Liver (tissue), 3 donors: ENCODE results near the gene AMIGO2.

Source experiments
- RAD21 ChIP-seq, 2 donors: IDR thresholded peaks; 2 replicates each; pipeline ENCODE4 v1.6.1; 2016; ENCODE audit warnings: antibody characterized with exemption in 2 of 2, mild to moderate bottlenecking in 2 of 2
- TF ChIP-seq, protein P1 (sequence below): IDR thresholded peaks from 2 replicates; pipeline ENCODE4 v1.6.1; 2016; ENCODE audit warnings: antibody characterized with exemption
- TF ChIP-seq, protein P2 (sequence below): IDR thresholded peaks from 2 replicates; pipeline ENCODE4 v1.6.1; 2016; ENCODE audit warnings: antibody characterized with exemption, mild to moderate bottlenecking
- TF ChIP-seq, protein P3 (sequence below): fragments of 150-350 bp; IDR thresholded peaks from 2 replicates; pipeline ENCODE4 v1.5.1; 2017; ENCODE audit warnings: improper control_type of control experiment, low read depth, low read length; ENCODE audit not compliant: missing input control
- donor health status: healthy.
- donor health status: healthy.

DNA sequence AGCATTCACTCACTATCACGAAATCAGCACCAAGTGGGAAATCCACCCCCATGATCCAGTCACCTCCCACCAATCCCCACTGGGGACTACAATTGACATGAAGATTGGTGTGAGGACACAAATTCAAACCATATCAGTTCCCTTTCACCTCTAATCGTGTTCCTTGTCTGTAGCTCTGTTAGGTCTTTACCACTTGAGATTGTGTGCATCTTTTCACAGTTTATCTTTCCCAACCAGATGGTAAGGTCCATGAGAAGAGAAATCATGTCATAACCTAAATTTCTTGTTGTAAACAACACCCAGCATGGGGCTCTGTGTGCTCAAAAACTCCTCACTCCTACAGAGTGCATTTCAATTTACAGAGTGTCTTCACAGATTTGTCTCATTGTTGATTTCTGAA lies 27.5 kb downstream of the AMIGO2 start:
- TF ChIP-seq, protein P1, sequence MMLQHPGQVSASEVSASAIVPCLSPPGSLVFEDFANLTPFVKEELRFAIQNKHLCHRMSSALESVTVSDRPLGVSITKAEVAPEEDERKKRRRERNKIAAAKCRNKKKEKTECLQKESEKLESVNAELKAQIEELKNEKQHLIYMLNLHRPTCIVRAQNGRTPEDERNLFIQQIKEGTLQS = no peak
- TF ChIP-seq, protein P2, sequence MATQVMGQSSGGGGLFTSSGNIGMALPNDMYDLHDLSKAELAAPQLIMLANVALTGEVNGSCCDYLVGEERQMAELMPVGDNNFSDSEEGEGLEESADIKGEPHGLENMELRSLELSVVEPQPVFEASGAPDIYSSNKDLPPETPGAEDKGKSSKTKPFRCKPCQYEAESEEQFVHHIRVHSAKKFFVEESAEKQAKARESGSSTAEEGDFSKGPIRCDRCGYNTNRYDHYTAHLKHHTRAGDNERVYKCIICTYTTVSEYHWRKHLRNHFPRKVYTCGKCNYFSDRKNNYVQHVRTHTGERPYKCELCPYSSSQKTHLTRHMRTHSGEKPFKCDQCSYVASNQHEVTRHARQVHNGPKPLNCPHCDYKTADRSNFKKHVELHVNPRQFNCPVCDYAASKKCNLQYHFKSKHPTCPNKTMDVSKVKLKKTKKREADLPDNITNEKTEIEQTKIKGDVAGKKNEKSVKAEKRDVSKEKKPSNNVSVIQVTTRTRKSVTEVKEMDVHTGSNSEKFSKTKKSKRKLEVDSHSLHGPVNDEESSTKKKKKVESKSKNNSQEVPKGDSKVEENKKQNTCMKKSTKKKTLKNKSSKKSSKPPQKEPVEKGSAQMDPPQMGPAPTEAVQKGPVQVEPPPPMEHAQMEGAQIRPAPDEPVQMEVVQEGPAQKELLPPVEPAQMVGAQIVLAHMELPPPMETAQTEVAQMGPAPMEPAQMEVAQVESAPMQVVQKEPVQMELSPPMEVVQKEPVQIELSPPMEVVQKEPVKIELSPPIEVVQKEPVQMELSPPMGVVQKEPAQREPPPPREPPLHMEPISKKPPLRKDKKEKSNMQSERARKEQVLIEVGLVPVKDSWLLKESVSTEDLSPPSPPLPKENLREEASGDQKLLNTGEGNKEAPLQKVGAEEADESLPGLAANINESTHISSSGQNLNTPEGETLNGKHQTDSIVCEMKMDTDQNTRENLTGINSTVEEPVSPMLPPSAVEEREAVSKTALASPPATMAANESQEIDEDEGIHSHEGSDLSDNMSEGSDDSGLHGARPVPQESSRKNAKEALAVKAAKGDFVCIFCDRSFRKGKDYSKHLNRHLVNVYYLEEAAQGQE = no peak
- TF ChIP-seq, protein P3, sequence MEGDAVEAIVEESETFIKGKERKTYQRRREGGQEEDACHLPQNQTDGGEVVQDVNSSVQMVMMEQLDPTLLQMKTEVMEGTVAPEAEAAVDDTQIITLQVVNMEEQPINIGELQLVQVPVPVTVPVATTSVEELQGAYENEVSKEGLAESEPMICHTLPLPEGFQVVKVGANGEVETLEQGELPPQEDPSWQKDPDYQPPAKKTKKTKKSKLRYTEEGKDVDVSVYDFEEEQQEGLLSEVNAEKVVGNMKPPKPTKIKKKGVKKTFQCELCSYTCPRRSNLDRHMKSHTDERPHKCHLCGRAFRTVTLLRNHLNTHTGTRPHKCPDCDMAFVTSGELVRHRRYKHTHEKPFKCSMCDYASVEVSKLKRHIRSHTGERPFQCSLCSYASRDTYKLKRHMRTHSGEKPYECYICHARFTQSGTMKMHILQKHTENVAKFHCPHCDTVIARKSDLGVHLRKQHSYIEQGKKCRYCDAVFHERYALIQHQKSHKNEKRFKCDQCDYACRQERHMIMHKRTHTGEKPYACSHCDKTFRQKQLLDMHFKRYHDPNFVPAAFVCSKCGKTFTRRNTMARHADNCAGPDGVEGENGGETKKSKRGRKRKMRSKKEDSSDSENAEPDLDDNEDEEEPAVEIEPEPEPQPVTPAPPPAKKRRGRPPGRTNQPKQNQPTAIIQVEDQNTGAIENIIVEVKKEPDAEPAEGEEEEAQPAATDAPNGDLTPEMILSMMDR = no peak
- TF ChIP-seq RAD21 (IDR thresholded peaks at IDR 0.05) = no peak
